ENCODE measurements around the gene PIAS2.
A peak's percentile ranks its signal among the peaks of the same experiment; 100 is the strongest.
"Not testable (repeated sequence)": the region's sequence is repeated elsewhere in the genome, so short reads cannot be mapped to it uniquely, and the experiment has no call there.

The PIAS2 gene

DNA sequence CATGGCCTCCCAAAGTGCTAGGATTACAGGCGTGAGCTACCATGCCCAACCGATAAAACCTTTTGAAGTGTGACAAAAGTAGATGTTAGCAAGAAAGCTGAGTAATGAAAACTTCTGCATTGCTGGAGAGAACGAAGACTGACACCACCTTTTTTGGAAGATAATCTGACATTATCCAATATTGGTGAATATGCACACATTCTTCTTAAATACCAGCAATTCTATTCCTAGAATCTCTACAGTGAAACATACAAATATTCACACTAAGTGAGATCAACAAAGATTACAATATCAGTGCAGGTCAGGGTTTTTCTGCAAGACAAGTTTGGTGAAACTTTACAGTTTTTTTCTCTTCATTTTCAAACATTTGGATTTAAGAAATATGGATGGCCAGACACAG, 7.8 kb downstream of the PIAS2 start:
- DNase-seq (ENCODE audit: low spot score) = no peak

DNA sequence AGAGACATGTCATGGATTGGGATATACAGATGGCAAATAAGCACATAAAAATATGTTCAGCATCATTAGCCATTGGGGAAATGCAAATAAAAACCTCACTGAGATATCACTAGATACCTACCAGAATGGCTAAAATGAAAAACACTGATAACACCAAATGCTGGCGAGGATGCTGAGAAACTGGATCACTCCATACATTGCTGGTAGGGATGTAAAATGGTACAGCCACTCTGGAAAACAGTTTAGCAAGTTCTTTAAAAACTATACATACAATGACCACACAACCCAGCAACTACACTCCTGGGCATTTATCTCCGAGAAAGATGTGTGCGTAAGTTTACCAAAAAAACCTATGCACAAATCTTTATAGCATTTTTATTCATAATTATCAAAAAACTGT, 13.9 kb downstream of the PIAS2 start:
- no peak for DNase-seq (ENCODE audit: low spot score)

DNA sequence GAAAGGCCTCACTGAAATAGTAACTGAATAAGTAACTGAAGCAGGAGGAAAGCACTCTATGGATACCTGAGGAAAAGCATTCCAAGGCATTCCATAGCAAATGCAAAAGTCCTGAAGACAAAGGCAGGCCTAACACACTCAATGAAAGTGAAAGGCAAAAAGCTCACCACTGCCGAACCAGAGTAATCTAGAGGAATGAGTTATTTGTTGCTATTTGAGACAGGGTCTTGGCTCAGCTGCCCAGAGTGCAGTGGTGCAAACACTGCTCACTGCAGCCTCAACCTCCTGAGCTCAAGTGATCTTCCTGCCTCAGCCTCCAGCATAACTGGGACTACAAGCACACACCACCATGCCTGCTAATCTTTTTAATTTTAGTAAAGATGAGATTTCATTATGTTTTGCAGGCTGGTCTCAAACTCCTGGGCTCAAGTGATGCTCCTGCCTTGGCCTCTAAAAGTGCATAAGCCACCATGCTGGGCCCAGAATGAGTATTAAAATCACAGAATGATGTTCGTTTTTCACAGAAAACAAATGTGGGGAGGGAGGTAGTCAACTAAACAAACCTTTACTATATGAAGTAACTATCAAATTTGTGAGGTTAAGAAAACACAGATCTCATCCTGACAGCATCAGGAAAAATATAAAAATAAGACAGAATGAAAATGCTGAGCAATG, 17.9 kb downstream of the PIAS2 start:
- no peak for DNase-seq (ENCODE audit: low spot score)

DNA sequence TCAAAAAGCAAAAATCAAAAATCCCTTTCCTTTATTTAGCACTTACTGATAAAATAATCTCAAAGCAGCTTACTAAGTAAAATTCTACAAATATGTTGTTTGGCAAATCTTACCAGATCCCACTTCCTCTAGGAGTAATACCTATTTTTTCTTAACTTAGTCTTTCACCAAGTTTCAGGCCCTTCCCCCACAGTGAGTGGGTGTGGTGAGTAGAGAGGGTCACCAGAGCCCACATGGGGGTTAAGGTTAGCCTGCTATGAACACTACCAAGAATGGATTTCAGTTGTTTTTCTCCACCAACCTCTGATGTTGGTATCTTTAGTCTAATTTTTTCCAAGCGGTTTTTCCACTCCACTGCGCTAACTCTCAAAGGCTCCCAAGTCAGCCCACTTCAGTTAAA, 23.2 kb downstream of the PIAS2 start:
- no peak for DNase-seq (ENCODE audit: low spot score)

DNA sequence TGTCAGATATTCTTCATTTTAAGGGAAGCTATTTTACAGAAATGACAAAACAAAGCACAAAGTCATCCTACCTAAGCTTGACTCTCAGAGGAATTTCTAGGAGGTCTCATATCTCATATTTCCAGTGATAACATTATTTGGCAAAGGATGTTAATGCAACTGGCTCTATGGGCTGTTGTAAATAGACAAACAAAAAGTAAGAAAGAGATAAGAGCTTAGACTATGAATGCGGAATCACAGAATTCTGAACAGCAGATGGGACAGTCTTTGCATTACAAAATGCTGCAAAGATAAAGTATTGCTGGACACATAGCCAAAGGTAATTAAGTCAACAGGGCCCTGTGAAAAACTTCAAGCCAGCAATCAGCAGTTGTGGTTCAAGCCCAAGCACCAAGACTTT, 23.9 kb downstream of the PIAS2 start:
- no peak for DNase-seq (ENCODE audit: low spot score)

DNA sequence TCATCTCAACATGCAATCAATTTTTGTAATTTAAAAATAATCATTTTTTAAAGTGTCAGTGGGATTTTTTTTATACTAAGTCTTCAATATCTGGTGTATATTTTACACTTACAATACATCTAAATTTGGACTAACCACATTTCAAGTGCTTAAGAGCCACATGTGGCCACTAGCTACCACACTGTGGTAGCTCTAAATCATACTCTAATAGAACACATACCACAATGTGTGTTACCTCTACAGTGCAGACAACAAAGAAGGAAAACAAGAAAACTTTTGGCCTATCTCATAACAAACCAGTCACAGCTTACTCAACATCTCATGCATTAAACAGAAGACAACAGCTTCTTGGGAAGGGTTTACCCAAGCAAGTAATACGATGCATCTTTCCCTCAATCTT, 24.5 kb downstream of the PIAS2 start:
- no peak for DNase-seq (ENCODE audit: low spot score)

DNA sequence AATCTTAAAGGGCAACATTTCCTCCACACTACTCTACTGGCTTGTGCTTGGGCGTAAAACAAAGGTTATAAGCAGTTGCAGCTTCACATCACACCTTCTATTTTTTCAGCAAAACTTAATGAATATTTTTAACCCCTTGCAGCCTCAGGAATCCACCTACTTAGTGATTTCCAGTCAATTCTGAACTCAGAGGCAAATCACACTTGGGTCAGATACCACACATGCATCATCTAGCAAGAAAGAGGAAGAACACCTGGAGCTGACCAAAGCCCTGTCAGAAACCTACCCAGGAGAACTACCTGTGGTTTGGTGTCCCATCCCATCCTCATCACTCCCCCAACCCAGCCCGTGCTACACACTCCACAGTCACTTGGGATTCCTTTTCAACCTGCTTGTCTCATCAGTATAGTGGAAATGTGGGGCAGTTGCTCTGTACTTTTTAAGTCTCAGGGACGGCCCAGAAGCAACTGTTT, 25.5 kb downstream of the PIAS2 start:
- peak; percentile 23 for DNase-seq (ENCODE audit: low spot score)

DNA sequence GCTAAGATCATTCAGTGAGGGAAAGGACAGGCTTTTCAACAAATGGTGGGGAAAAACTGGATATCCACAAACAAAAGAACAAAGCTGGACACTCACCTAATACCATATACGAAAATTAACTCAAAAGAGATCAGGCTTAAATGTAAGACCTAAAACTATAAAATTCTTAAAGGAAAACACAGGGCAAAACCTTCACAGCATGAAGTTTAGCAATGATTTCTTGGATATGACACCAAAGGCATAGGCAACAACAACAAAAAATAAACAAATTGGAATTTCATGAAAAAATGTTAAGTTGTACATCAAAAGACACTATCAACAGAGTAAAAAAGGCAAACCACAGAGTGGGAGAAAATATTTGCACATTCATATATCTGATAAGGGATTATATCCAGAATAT, 28.3 kb downstream of the PIAS2 start:
- no peak for DNase-seq (ENCODE audit: low spot score)

DNA sequence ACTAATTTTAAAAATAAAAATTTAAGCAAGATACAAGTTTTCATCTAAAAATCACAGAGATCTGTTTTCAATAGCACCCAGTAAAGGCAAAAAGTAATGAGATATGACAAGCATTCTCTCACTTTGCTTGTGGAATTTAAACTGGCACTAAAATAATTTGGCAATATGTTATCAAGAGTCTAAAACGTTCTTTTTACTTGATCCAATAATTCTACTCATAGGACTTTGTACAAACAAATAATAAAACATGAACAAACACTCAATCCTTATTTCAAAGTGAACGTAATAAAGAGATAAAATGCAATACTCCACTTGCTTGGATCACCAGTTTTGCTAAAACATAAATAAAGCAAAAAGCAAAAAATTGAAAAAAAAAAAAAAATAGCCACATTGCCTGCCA, 30.4 kb downstream of the PIAS2 start:
- DNase-seq (ENCODE audit: low spot score) = no peak

DNA sequence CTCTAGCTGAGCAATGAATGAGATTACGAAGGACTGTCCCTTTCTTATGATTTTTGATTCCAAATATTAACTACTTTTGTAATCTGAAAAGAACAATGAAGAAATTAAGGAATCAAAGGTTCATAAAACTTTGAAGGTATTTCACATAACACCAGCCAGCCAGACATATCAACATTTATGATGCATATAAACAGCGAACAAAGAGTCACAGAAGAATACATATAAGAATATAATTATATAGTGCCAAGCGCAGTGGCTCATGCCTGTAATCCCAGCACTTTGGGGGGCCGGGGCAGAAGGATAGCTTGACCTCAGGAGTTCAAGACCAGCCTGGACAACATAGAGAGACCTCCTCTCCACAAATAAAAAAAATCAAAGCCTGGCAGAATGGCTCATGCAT, 34.1 kb downstream of the PIAS2 start:
- no peak for DNase-seq (ENCODE audit: low spot score)

DNA sequence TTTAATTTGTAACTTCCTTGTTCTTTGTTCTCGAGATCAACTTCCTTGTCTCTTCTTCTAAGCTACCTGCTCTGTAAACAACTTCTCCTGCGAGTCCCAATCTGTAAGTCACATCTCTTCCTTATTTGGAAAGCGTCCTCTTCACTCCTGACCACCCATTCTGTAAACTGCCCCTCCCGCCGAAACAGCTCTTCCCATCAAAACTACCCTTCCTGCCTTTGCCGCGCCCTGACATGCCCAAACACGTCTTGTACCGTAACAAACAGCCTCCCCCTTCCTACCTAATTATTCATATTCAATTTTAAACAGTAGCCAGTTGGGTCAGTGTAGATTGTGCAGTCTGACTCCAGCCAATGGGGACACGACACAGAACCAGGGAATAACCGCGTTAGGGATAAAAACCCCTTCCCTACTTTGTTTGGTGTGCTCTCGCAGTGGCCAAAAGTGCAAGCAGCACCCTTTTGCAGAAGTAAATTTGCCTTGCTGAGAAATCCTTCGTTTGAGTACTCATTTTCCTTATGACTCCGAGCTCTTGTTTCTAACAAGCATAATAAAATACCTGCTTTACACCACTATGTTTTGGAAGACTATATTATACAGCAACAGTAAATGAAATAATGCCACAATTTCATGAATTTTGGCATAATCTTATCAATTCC, 39.8 kb downstream of the PIAS2 start:
- DNase-seq (ENCODE audit: low spot score) = no peak

DNA sequence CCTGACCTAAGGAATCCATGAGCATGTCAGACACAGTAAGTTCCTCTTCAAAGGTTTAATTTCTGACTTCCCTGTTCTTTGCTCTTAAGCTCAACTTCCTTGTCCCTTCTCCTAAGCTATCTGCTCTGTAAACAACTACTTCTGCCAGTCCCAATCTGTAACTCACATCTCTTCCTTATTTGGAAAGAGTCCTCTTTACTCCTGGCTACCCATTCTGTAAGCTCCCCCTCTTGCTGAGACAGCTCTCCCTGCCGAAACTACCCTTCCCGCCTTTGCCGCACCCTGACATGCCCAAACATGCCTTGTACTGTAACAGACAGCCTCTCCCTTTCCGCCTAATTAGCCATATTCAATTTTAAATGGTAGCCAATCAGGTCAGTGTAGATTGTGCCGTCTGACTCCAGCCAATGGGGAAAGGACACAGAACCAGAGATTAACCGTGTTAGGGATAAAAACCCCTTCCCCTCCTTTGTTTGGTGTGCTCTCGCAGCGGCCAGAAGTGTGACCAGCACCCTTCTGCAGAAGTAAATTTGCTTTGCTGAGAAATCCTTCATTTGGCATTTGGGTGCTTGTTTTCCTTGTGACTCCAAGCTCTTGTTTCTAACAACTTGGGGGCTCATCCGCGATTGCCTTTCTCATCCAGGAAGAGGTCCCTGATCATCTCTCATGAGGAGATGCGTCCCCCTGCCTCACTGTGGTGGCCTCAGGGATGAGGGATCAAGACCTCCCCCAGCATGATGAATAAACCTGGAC, 49.0 kb downstream of the PIAS2 start:
- DNase-seq (ENCODE audit: low spot score) = no peak

DNA sequence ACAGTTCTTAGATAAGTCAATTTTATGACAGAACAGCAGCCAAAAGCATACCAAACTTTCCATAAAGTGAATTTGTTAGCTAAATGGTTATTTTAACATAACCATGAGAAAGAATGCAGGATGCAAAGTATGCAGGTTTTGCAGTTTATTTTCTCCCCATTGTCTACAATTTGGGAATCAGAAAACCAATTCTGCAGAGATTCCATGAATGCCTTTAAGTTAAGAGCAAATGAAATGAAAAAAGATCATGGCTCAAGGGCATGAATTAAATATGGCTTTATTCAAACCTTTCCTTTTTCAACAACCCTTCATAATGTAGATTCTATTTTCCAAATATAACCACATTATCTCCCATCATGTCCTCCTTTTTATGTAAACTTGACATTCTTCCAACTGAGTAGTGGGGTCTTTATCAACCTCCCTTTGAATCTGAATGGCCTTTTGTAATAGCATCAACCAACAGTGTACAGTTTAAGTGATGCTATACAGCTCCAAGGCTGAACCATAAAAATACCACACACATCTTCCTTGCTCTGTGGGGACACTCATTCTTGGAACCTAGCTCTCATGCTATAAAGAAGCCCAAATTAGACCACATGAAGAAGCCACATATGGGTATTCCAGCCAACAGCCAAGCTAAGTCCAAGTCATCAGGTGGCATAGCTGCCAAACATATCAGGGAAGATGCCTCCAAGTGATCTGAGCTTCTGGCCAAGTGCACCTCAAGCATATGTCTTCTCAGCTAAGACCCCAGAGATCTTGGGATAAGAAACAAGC, 49.8 kb downstream of the PIAS2 start:
- DNase-seq (ENCODE audit: low spot score) = no peak

DNA sequence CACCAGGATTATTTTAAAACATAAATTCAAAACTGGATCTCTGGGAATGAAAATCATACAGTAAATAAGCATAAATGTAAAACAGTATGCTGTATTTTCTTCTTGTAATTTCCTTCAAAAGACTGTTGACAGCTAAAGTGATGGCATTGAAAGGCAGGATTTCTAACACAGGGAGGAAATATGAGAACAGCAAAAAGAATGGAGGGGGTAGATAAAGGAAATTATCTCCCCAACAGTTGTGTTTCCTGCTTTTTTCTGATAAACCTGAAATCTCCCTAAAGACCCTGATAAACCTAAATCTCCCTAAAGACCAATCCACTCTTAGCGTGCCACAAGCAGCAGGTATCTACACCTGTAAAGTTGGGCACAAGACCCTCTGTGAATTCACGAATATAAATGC, 50.8 kb downstream of the PIAS2 start:
- DNase-seq (ENCODE audit: low spot score) = no peak

DNA sequence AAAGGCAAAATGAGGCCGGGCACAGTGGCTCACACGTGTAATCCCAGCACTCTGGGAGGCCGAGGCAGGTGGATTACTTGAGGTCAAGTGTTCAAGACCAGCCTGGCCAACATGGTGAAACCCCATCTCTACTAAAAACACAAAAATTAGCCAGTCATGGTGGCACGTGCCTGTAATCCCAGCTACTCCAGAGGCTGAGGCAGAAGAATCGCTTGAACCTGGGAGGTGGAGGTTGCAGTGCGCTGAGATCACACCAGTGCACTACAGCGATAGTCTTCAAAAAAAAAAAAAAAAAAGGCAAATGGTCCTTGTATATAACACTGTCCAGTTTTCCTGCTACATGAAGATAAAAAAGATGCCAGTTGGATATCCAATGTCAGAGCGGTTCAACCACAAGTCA, 52.1 kb downstream of the PIAS2 start:
- not testable (repeated sequence) for DNase-seq (ENCODE audit: low spot score)

DNA sequence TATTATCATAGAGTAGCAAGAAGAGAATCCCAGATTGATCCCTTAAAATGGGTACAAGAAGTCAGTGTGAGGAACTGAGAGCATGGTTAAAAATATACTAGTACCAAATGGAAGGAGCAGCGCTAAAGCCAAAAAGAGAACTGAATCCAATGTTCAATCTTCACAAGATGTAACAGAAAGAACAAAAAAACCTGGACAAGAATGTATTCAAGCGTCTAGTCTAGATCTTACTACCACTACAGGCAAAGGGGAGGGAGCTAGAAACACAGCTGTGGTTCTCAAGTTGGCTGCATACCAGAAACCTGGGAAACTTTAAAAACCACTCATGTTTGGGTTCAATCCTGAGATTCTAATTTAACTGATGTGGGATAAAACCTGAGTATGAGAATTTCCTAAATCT, 57.5 kb downstream of the PIAS2 start:
- no peak for DNase-seq (ENCODE audit: low spot score)

DNA sequence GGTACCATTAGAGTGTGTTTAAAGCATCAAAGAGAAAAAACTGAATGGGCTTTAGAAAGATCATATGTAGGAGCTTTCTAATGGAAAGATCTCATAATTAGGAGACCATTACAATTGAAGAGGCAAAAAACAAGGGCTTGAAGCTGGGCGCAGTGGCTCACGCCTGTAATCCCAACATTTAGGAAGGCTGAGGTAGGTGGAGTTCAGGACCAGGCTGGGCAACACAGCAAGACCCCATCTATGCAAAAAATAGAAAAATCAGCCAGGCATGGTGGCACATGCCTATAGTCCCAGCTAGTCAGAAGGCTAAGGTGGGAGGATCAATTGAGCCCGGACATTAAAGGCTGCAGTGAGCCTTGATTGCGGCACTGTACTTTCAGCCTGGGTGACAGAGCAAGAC, 59.0 kb downstream of the PIAS2 start:
- no peak for DNase-seq (ENCODE audit: low spot score)

DNA sequence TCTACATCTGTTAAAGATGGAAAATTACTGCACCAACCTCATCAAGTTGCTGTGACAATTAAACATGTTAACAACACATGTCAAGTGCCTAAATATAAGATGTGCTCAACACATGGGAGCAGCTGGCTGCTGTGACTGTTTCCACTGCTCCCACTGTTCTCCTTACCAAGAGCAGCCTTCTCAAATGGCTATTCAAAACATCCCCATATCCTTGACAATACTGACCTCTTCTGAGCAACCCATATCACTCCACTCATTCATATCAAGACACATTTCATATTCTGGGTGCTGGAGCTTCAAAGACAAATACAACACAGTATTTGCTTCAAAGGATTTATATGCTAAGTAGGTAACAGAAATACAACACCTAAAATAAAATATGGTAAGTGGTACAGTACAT, 60.3 kb downstream of the PIAS2 start:
- no peak for DNase-seq (ENCODE audit: low spot score)

DNA sequence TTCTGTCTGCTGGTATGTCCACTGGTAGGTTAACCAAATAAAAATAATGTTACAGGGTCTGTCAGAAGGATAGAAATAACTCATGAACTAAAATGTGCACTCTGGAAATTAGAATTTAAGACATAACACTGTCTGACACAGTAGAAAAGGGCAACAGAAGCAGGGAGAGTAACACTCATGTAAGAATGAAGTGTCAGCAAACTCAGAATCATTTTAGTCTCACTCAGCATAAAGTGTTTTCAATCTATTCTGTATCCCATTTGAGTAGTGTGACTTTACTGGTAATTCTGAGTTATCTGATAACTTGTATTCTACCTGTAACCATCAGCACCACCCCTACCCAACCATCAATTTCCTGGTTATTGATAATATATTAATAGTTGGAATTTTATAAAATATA, 68.3 kb downstream of the PIAS2 start:
- DNase-seq (ENCODE audit: low spot score) = no peak

DNA sequence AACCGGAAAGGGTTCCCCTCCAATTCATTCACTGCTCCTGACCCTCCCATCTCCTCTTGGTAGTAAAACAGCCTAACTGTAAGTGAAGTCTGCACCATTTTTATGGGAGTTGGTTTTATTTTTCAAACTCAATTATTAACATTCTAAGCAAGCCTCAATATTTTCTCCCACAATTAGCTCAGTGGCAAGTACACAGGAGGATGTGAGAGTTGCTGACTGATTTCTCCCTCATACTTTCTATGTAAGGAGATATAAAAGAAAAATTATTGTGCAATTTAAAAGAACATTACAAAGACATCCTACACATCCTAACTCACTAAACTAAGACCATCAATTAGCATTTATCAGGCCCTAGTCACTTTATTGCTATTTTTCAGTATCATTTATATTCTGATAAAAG, 73.9 kb downstream of the PIAS2 start:
- DNase-seq (ENCODE audit: low spot score) = no peak

DNA sequence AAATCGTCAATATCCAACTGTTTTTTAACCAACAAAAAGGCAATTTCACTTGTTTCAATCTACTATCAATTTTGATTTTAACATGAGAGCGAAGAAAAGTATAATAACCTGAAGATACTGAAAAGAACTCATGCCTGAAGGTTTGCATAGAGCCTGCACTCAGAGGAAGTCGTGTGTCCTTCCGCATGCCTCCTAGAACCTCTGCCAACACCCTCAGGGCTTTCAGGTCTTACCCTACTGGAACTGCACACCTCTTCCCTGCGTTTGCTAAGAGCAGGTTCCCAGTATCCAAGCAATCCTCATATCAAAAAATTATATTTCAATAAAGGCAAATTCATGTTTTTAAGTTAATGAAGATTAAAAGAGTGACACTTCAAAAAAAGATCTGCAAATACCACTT, 74.7 kb downstream of the PIAS2 start:
- DNase-seq (ENCODE audit: low spot score) = no peak

DNA sequence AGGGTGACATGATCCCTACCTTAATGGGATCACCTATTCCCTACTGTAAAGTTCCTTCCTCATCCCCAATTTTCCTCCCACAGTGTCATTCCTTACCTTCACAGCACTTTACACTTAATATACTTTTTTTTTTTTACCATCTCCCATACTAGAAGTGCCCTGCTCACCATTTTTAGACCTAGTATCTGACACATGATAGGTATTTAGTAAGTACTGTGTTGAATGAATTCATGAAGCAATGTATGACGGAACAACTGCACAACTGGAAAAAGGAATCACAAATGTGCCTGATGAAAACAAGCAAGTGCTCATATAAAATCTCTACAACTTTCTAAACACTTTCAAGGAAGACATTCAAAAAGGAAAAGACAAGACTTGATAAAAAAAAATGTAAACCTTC, 83.4 kb downstream of the PIAS2 start:
- DNase-seq (ENCODE audit: low spot score) = no peak

DNA sequence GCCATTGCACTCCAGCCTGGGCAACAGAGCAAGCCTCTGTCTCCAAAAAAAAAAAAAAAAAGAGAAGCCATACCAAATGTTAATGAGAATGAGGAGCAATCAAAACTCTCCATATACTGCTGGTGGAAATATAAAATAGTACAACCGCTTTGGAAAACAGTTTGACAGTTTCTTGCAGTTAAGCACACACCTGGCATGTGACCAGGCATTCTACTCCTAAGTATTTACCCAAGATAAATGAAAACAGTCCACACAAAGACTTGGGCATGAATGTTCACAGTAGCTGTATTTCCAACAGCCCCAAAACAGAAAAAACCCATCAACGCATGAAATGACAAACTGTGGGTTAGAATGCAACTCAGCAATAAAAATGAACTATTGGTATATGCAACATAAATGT, 84.5 kb downstream of the PIAS2 start:
- no peak for DNase-seq (ENCODE audit: low spot score)

Measured in germinal center (tissue), 1 donor.